Endodermal cell (in vitro differentiated cells): ENCODE results near the gene DUT. TPM values are rescaled to one million over a fixed set of nuclear protein-coding genes. Genes with fewer than 3 reads are reported as not detected.

Experiments used
- DNase-seq: peaks from one replicate; pipeline ENCODE4 v3.0.0-alpha.2; 2017
- H3K27ac ChIP-seq: 2 replicates; pipeline ENCODE4 v1.5.1; 2013; ENCODE audit warnings: mild to moderate bottlenecking, low read depth, low read length, moderate library complexity
- H3K27me3 ChIP-seq: 2 replicates; pipeline ENCODE4 v1.6.1; 2013; ENCODE audit warnings: mild to moderate bottlenecking, low read length, moderate library complexity; ENCODE audit not compliant: insufficient read depth, control insufficient read depth, poor library complexity, severe bottlenecking
- H3K36me3 ChIP-seq: 2 replicates; pipeline ENCODE4 v1.7.0; 2013; ENCODE audit warnings: mild to moderate bottlenecking, low read length, moderate library complexity; ENCODE audit not compliant: control insufficient read depth, insufficient read depth
- H3K4me1 ChIP-seq: one replicate; pipeline ENCODE4 v1.7.0; 2013; ENCODE audit warnings: low read length; ENCODE audit not compliant: control insufficient read depth, insufficient read depth
- H3K4me3 ChIP-seq: 2 replicates; pipeline ENCODE4 v1.5.1; 2013; ENCODE audit warnings: mild to moderate bottlenecking, low read length, moderate library complexity
- H3K9ac ChIP-seq: 2 replicates; pipeline ENCODE4 v1.6.1; 2013; ENCODE audit warnings: mild to moderate bottlenecking, low read length, moderate library complexity; ENCODE audit not compliant: poor library complexity, severe bottlenecking; ENCODE audit errors: extremely low read depth
- H3K9me3 ChIP-seq: 2 replicates; pipeline ENCODE4 v1.6.1; 2013; ENCODE audit warnings: mild to moderate bottlenecking, low read length, moderate library complexity; ENCODE audit not compliant: control insufficient read depth
- H3K27ac Mint-ChIP-seq: 2 replicates; pipeline ENCODE4 v1.8.0; 2020; ENCODE audit warnings: mixed read lengths
- H3K27me3 Mint-ChIP-seq: 2 replicates; pipeline ENCODE4 v1.8.0; 2021; ENCODE audit warnings: mild to moderate bottlenecking, mixed read lengths; ENCODE audit not compliant: insufficient read depth
- H3K36me3 Mint-ChIP-seq: 2 replicates; pipeline ENCODE4 v1.8.0; 2020; ENCODE audit warnings: low read depth, mixed read lengths
- H3K4me1 Mint-ChIP-seq: 2 replicates; pipeline ENCODE4 v1.8.0; 2020; ENCODE audit warnings: mixed read lengths
- H3K4me3 Mint-ChIP-seq: 2 replicates; pipeline ENCODE4 v1.8.0; 2020; ENCODE audit warnings: mild to moderate bottlenecking, moderate library complexity, mixed read lengths
- H3K9me3 Mint-ChIP-seq: 2 replicates; pipeline ENCODE4 v1.8.0; 2020; ENCODE audit warnings: mild to moderate bottlenecking, mixed read lengths
- WGBS, 2 experiments: methylation state at CpG; one replicate each; pipeline versions ENCODE4 v1.1.5 to v1.1.7; 2013; ENCODE audit warnings: missing lambda C conversion rate in 2 of 2, mixed read lengths in 1 of 2; ENCODE audit not compliant: insufficient coverage in 1 of 2, insufficient read length in 1 of 2; 5-methylcytosine and 5-hydroxymethylcytosine counted together
- total RNA-seq, 2 donors: library from RNA; stranded (reverse); fragmentation: NEBNext Ultra II Directional in 1 of 2; extraction: Animal tissue kit (Norgen Biotek cat#: 25700) in 1 of 2; gene quantifications; 2 replicates in 1 of 2; 3 replicates in 1 of 2; pipeline ENCODE4 v1.2.1, GENCODE V29; 2021
- TF ChIP-seq, protein P1 (sequence below): fragments of 200-600 bp; sonication (generic); conservative IDR thresholded peaks from 2 replicates; pipeline ENCODE4 v1.5.0; 2021; ENCODE audit warnings: antibody characterized with exemption, mild to moderate bottlenecking

The DUT gene
- total RNA-seq, 2 donors from 2014 or later, result 70.9 to 74.2 TPM

DNA sequence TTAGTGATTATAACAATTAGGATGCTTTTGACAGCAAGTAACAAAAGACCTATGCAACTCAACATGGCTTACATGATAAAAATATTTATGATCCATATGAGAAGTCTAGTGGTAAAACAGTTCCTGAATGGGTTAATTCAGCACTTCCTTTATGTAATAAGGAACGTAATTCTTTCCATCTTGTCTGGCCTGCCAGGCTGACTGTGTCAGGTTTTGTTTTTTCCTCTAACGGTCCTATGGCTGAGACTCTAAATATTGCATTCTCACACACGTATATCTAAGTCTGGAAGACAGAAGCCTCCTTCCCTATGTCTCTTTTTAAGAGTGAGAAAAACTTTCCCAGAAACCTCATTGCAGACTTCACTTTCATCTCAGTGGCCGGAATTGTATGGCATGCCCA lies 50.6 kb downstream of the DUT start:
- 83 to 93% methylated on average over 3 to 4 of the region's 4 CpGs for WGBS, 2 experiments
- Mint-ChIP-seq H3K27me3 (no peaks in the 10 kb centered on the region), H3K9me3 (peaks cover 11% of the 10 kb centered on the region), H3K27ac (no peak overlapping the region), H3K4me1 (no peaks in the 10 kb centered on the region), H3K36me3 (no peaks in the 10 kb centered on the region), H3K4me3 (no peak overlapping the region)
- no peaks in the 10 kb centered on the region for H3K27me3 ChIP-seq
- H3K9me3 ChIP-seq, result no peaks in the 10 kb centered on the region
- H3K4me1 ChIP-seq, result no peaks in the 10 kb centered on the region
- no peak for DNase-seq
- TF ChIP-seq, protein P1, sequence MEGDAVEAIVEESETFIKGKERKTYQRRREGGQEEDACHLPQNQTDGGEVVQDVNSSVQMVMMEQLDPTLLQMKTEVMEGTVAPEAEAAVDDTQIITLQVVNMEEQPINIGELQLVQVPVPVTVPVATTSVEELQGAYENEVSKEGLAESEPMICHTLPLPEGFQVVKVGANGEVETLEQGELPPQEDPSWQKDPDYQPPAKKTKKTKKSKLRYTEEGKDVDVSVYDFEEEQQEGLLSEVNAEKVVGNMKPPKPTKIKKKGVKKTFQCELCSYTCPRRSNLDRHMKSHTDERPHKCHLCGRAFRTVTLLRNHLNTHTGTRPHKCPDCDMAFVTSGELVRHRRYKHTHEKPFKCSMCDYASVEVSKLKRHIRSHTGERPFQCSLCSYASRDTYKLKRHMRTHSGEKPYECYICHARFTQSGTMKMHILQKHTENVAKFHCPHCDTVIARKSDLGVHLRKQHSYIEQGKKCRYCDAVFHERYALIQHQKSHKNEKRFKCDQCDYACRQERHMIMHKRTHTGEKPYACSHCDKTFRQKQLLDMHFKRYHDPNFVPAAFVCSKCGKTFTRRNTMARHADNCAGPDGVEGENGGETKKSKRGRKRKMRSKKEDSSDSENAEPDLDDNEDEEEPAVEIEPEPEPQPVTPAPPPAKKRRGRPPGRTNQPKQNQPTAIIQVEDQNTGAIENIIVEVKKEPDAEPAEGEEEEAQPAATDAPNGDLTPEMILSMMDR, result no peak
- no peak overlapping the region for H3K27ac ChIP-seq
- H3K36me3 ChIP-seq, result no peaks in the 10 kb centered on the region
- H3K9ac ChIP-seq, result no peak overlapping the region
- no peak overlapping the region for H3K4me3 ChIP-seq

DNA sequence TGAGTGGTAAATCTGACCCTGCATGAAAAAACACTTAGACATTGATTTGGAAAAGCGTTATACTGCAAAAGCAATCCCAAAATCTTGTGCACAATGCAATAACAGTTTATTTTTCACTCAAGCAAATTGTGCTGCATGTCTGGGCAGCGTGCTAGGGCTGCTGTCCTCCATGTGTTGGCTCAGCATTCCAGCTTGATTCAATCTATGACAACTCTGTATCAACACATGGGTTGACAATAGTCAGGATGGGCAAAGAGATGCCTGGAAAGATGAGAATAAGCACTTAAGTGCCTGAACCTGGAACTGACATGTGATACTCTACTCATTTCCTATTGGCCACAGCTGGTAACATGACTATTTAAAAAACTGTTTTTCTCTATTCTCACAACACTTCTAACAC lies 51.8 kb downstream of the DUT start:
- H3K4me3 Mint-ChIP-seq, result no peak overlapping the region
- H3K36me3 Mint-ChIP-seq, result no peaks in the 10 kb centered on the region
- DNase-seq, result no peak
- H3K4me1 Mint-ChIP-seq, result no peaks in the 10 kb centered on the region
- 71 to 89% methylated on average over 1 to 2 of the region's 2 CpGs for WGBS, 2 experiments
- Histone ChIP-seq H3K27me3 (no peaks in the 10 kb centered on the region), H3K4me3 (no peak overlapping the region), H3K27ac (no peak overlapping the region), H3K36me3 (no peaks in the 10 kb centered on the region), H3K9me3 (no peaks in the 10 kb centered on the region), H3K9ac (no peak overlapping the region), H3K4me1 (no peaks in the 10 kb centered on the region)
- H3K27ac Mint-ChIP-seq, result no peak overlapping the region
- TF ChIP-seq, protein P1, result no peak
- H3K27me3 Mint-ChIP-seq, result no peaks in the 10 kb centered on the region
- peaks cover 1% of the 10 kb centered on the region for H3K9me3 Mint-ChIP-seq

DNA sequence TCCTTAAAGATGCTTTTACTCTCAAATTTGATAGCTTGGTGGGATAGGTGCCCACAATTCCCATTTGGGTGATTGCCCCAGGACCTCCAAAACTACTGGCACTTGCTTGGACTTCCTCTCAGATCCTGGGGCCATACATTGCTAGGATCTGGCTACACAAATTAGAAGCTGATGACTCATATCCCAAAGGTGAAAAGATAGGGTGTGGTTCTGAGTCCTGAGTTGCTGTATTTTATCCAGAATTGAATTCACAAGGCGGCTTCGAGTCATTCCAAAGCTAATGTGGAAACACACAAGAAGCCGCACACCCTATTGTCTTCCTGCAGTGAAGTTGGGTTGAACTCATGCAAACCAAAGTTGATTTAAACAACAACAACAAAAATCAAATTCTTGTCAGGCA lies 53.4 kb downstream of the DUT start:
- Mint-ChIP-seq H3K4me3 (no peak overlapping the region), H3K27me3 (no peaks in the 10 kb centered on the region), H3K4me1 (no peaks in the 10 kb centered on the region), H3K27ac (no peak overlapping the region), H3K36me3 (no peaks in the 10 kb centered on the region), H3K9me3 (no peaks in the 10 kb centered on the region)
- Histone ChIP-seq H3K27ac (no peak overlapping the region), H3K36me3 (no peaks in the 10 kb centered on the region), H3K4me1 (no peaks in the 10 kb centered on the region), H3K9me3 (no peaks in the 10 kb centered on the region), H3K27me3 (no peaks in the 10 kb centered on the region), H3K4me3 (no peak overlapping the region), H3K9ac (no peak overlapping the region)
- TF ChIP-seq, protein P1, result no peak
- DNase-seq, result no peak
- 79 to 95% methylated on average over 2 to 3 of the region's 3 CpGs for WGBS, 2 experiments
